ENCODE measurements around the gene CLPTM1L.

CLPTM1L gene

GRCh38 chr5:1315709-1316587 lies 29.0 kb downstream of the CLPTM1L start:
- TF ChIP-seq ZFX (IDR thresholded peaks at IDR 0.05) (no peak), CTCF (conservative IDR thresholded peaks at IDR 0.05) (no peak)
- peak overlapping the region; percentile 89 for H3K27ac ChIP-seq

GRCh38 chr5:1315018-1315708 lies 29.7 kb downstream of the CLPTM1L start:
- H3K27ac ChIP-seq = peak overlapping the region; percentile 89
- TF ChIP-seq ZFX (IDR thresholded peaks at IDR 0.05) (no peak), CTCF (conservative IDR thresholded peaks at IDR 0.05) (no peak)

GRCh38 chr5:1314564-1314982 lies 30.3 kb downstream of the CLPTM1L start:
- TF ChIP-seq ZFX (IDR thresholded peaks at IDR 0.05) (no peak), CTCF (conservative IDR thresholded peaks at IDR 0.05) (no peak)
- peak overlapping the region; percentile 89 for H3K27ac ChIP-seq

- H3K27ac ChIP-seq = no peak overlapping the region
- TF ChIP-seq ZFX (IDR thresholded peaks at IDR 0.05) (no peak), CTCF (conservative IDR thresholded peaks at IDR 0.05) (no peak)
Measured at GRCh38 chr5:1312993-1313833, 31.7 kb downstream of the CLPTM1L start.

GRCh38 chr5:1312206-1312605 lies 32.7 kb downstream of the CLPTM1L start:
- TF ChIP-seq CTCF (conservative IDR thresholded peaks at IDR 0.05) (no peak), ZFX (IDR thresholded peaks at IDR 0.05) (no peak)
- H3K27ac ChIP-seq = no peak overlapping the region

- TF ChIP-seq ZFX (IDR thresholded peaks at IDR 0.05) (no peak), CTCF (conservative IDR thresholded peaks at IDR 0.05) (no peak)
- H3K27ac ChIP-seq = no peak overlapping the region
Measured at GRCh38 chr5:1311439-1312055, 33.4 kb downstream of the CLPTM1L start.

All from C4-2B (cell line).